Cardiac septum (tissue), 1 donor: Measurements from ENCODE around the gene RASL10B. TPM values are rescaled to one million over a fixed set of nuclear protein-coding genes. Genes with fewer than 3 reads are reported as not detected.

Source experiments
- DNase-seq: peaks from one replicate; pipeline ENCODE4 v3.0.0-alpha.2; 2020; ENCODE audit warnings: low spot score
- intact Hi-C: fragments of 100-400 bp; cut with DNase I; formaldehyde crosslinking; loops from one replicate; pipeline ENCODE4 v1.14.0; 2022
- total RNA-seq: library from RNA; stranded (reverse); fragmentation: NEBNext Ultra II Directional; extraction: Animal tissue kit (Norgen Biotek cat#: 25700); gene quantifications from one replicate; pipeline ENCODE4 v1.2.1, GENCODE V29; 2021
- donor health status: DM: no; HTN: no; CAD: no.

RASL10B gene
- total RNA-seq, 1 donor from 2014 or later: 22.0 TPM

GRCh38 chr17:35757243-35757642 lies 25.8 kb downstream of the RASL10B start:
- intact Hi-C loops: no loop called here
- no peak for DNase-seq

DNA sequence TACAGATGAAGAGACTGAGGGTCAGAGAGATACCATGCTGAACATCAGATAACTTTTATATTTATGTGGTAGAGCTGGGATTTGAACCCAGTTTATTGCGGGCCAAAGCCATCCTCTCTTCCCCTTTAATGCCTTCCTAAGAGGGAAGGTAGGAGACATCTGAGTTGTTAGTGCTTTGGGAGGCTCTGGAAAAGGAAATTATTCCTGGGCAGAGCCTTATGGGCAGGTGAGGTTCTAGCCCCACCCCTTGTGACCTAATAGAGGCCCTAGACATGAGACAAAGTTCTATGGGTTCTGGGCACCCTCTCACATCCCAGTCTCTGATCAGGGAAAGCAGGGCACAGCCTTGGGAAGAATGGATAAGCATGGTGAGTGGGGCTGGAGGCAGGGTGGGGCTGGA lies 29.1 kb downstream of the RASL10B start, which contains the start of gene C17orf50:
TSS of gene C17orf50 (plus strand) at position 301 of the 400 bp plus-strand sequence. CDS start at position 356, 55 bp downstream.
- DNase-seq: no peak
- intact Hi-C loops: no loop called here

- DNase-seq: no peak
- intact Hi-C loops: no loop called here
Observed at GRCh38 chr17:35761601-35762000, 30.2 kb downstream of the RASL10B start.

DNA sequence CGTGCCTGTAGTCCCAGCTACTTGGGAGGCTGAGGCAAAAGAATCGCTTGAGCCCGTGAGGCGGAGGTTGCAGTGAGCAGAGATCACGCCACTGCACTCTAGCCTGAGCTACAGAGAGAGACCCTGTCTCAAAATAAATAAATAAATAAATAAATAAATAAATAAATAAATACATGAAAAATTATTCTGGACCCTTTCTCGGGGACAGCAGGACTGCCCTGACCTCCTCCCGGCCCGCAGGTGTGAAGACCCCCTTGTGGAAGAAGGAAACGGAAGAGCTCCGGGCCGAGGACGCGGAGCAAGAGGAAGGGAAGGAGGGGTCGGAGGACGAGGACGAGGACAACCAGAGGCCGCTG lies 32.3 kb downstream of the RASL10B start:
- intact Hi-C loops: loop anchor here (1.0 kb wide), 1 partner anchor 41 kb away; no protein-coding TSS in a partner anchor
- DNase-seq: no peak

GRCh38 chr17:35764123-35764991 lies 32.9 kb downstream of the RASL10B start:
- DNase-seq: peak; percentile 92
- intact Hi-C loops: loop anchor here (1.0 kb wide), 1 partner anchor 40 kb away; no protein-coding TSS in a partner anchor

DNA sequence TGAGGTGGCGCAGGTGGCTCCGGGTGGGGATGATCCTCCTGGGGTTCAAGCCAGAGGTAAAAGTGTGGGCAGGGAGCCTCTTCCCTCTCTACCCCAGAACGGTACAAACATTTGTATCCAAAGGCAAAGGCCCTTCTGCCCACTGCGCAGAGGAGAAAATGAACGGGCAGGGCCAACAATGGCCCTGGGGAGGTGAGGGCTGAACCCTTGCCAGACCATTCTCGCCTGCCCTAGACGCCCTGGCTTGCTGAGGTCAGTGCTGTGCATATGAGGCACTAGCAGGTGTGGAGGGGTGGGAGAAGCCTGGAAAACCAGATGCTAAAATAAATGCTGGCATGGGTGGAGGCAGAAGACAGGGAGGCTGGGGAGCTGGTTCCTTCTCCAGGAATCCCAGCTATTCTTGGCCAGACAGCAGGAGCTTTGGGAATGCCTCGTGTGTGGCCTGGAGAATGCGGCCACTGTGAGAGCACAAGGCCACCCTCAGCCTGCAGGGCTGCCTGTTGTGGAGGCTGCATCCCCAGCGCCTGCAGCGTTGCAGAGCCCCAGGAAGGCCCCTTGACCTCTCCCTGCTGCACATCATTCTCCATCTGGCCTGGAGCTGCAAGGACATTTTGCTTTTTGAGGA lies 33.8 kb downstream of the RASL10B start:
- intact Hi-C loops: no loop called here
- no peak for DNase-seq

DNA sequence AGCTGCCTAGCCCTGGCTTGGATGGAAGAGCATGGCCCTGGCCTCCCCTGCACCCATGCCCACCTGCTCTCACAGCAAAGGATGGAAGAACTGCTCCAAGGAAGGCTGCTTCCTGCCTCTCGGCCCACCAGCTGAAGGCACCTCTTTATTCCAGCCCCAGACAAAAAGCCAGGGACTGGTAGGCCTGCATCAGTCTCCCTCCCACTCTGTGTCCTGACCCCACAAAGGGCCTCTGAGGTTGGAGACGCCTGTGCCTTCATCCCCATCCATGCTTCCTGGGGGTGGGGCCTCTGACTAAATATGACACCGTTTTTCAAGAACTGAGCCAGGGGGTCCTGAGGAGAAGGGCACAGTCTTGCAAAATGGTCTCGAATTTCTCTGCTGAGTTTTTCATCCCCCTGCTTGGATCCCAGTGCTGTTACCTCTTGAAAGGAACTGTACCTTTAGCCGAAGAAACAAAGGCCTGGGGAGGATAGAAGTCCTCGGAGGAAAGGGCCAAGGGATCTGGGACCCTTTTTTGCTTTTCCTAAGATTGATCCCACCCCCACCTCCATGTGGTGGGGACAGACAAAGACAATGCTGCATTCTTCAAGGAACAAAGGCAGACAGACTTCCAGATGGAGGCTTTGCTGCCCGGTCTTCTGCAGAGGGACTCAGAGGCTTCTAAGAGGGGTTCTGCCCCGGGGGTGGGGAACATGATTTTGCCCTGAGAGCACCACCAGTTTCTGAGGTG lies 34.5 kb downstream of the RASL10B start:
- DNase-seq: no peak

DNA sequence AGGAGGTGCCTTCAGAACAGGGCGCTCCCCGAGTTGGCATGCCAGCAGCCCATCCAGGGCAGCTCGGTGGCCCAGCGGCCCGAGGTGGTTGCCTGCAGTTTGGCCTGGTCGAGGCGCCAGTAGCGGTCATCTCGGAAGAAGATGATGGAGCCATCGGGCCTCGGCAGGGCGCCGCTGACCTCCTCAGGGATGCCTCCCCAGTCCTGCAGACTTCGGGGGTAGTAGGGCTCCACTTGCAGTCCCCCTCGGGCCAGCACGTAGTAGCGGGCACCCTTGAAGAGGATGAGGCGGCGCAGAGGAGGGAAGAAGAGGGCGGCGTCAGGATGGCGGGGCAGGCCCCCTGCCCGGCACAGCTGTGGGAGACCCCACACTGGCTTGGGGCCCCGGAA lies 35.0 kb downstream of the RASL10B start:
- intact Hi-C loops: no loop called here
- no peak for DNase-seq

More for the DNA sequence above, 34.5 kb downstream of the RASL10B start:
- intact Hi-C loops: no loop called here

- intact Hi-C loops: no loop called here
- DNase-seq: no peak
Observed at GRCh38 chr17:35766903-35767510, 35.6 kb downstream of the RASL10B start.

- intact Hi-C loops: no loop called here
- DNase-seq: no peak
Observed at GRCh38 chr17:35768797-35769196, 37.4 kb downstream of the RASL10B start.

GRCh38 chr17:35769895-35770486 lies 38.6 kb downstream of the RASL10B start:
- DNase-seq: no peak
- intact Hi-C loops: no loop called here

GRCh38 chr17:35773129-35773528 lies 41.7 kb downstream of the RASL10B start:
- no peak for DNase-seq
- intact Hi-C loops: no loop called here

GRCh38 chr17:35773679-35774425 lies 42.4 kb downstream of the RASL10B start:
- intact Hi-C loops: no loop called here

GRCh38 chr17:35774499-35774898 lies 43.1 kb downstream of the RASL10B start:
- intact Hi-C loops: no loop called here

More at GRCh38 chr17:35773679-35774425, 42.4 kb downstream of the RASL10B start:
- DNase-seq: no peak

DNA sequence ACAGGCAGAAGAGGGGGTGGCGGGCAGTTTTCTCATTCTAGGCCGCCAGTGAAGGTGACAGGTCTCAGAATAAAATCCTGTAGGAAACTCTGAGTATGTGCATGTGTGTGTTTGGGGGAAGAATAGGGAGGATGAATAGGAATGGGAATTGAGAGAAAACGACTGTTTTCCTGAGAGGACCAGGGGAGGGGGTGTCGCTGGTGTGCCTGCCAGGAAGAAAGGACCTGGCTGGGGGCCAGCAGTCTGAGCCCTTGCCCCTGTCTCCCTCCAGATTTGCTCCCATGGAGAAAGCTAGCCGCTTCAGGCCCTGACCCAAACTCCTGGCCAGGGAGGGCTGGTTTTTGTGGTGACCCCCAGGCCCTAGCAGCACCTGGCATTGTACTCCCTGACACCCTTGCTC lies 43.6 kb downstream of the RASL10B start:
- no peak for DNase-seq
- intact Hi-C loops: no loop called here

More at GRCh38 chr17:35774499-35774898, 43.1 kb downstream of the RASL10B start:
- no peak for DNase-seq

GRCh38 chr17:35775583-35775982 lies 44.1 kb downstream of the RASL10B start:
- no peak for DNase-seq
- intact Hi-C loops: no loop called here

- DNase-seq: no peak
- intact Hi-C loops: no loop called here
Observed at GRCh38 chr17:35778641-35779196, 47.3 kb downstream of the RASL10B start.

GRCh38 chr17:35780950-35781349 lies 49.5 kb downstream of the RASL10B start:
- DNase-seq: no peak
- intact Hi-C loops: no loop called here
